BJ (cell line): ENCODE results near the gene SELENOP. TPM values are rescaled to one million over a fixed set of nuclear protein-coding genes. Genes with fewer than 3 reads are reported as not detected.
"Not testable (repeated sequence)": the region's sequence is repeated elsewhere in the genome, so short reads cannot be mapped to it uniquely, and the experiment has no call there.

Experiments used
- CTCF ChIA-PET: fragments of 350-600 bp; formaldehyde crosslinking; extraction: SDS; loops from one replicate; lab custom pipeline; 2021; ENCODE audit warnings: antibody characterized with exemption, inconsistent platforms; lab: Yijun Ruan, JAX
- POLR2A ChIA-PET: fragments of 300-600 bp; sonication (Branson Sonifier 250); formaldehyde crosslinking; extraction: SDS; loops from one replicate; lab custom pipeline; 2021; ENCODE audit warnings: antibody characterized with exemption; lab: Charles Lee
- DNase-seq: peaks from one replicate; pipeline ENCODE4 v3.0.0-alpha.2; 2011; ENCODE audit warnings: low read depth
- H3K27me3 ChIP-seq: 2 replicates; pipeline ENCODE4 v1.6.0; 2011; ENCODE audit warnings: low read length; ENCODE audit not compliant: control insufficient read depth, insufficient read depth
- H3K36me3 ChIP-seq: 2 replicates; pipeline ENCODE4 v1.5.1; 2011; ENCODE audit warnings: low read length; ENCODE audit not compliant: control insufficient read depth, insufficient read depth
- H3K4me3 ChIP-seq: 2 replicates; pipeline ENCODE4 v1.5.1; 2011; ENCODE audit warnings: low read depth, mild to moderate bottlenecking, control low read depth, low read length
- polyA plus RNA-seq: library from polyadenylated mRNA; depleted of rRNA; stranded (reverse); fragments of >200 nt; gene quantifications from 2 replicates; pipeline ENCODE4 v1.2.3, GENCODE V29; 2011
- TF ChIP-seq, protein P1 (sequence below): IDR thresholded peaks from 2 replicates; pipeline ENCODE4 v1.5.1; 2011; ENCODE audit warnings: low read depth, mild to moderate bottlenecking, control low read depth, inconsistent platforms, low read length, moderate library complexity; ENCODE audit not compliant: insufficient read depth

The SELENOP gene
- polyA plus RNA-seq, 1 experiment, result 4.4 TPM

DNA sequence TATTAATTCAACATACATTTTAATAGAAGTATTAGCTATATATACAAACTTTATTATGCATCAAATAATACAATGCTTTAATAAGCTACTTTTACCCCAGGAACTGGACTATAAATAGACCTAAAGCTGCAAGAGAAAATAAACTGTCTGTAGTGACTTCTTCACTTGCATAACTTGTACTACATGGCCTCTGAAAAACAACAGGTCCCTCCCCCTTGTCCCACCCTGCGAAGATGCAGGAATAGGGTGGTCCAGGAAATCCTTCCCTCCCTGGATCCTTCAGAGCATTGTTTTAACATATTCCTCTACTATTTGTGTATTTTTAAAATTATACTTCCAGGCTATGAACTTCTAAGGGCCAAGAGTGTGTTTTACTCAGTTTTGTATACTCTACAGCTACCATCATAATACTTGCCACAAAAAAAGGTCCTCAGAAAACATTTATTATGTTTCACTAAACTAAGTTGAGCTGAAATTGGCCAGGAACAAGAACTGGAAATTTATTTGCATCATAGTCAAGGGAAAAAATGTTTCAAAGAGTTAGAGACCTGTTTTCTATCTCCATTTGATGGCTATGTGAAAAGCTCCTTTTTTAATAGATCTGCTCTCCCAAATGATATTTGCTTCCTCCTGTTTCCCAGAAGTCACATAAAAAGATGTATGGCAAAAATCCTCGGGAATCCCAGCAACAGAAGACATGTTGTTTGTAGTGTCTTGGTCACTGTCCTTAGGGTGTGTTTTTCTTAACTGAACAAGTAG, 15.2 kb upstream of the SELENOP start:
- TF ChIP-seq, protein P1, sequence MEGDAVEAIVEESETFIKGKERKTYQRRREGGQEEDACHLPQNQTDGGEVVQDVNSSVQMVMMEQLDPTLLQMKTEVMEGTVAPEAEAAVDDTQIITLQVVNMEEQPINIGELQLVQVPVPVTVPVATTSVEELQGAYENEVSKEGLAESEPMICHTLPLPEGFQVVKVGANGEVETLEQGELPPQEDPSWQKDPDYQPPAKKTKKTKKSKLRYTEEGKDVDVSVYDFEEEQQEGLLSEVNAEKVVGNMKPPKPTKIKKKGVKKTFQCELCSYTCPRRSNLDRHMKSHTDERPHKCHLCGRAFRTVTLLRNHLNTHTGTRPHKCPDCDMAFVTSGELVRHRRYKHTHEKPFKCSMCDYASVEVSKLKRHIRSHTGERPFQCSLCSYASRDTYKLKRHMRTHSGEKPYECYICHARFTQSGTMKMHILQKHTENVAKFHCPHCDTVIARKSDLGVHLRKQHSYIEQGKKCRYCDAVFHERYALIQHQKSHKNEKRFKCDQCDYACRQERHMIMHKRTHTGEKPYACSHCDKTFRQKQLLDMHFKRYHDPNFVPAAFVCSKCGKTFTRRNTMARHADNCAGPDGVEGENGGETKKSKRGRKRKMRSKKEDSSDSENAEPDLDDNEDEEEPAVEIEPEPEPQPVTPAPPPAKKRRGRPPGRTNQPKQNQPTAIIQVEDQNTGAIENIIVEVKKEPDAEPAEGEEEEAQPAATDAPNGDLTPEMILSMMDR, result no peak
- no peaks in the 10 kb centered on the region for H3K36me3 ChIP-seq
- POLR2A ChIA-PET, result no interaction called here
- H3K4me3 ChIP-seq, result no peak overlapping the region
- DNase-seq, result no peak
- H3K27me3 ChIP-seq, result no peaks in the 10 kb centered on the region
- CTCF ChIA-PET, result interaction anchor here (1.0 to 1.6 kb wide), 2 partner anchors 16 to 62 kb away, joined by 3 to 4 read pairs; no protein-coding TSS in a partner anchor

DNA sequence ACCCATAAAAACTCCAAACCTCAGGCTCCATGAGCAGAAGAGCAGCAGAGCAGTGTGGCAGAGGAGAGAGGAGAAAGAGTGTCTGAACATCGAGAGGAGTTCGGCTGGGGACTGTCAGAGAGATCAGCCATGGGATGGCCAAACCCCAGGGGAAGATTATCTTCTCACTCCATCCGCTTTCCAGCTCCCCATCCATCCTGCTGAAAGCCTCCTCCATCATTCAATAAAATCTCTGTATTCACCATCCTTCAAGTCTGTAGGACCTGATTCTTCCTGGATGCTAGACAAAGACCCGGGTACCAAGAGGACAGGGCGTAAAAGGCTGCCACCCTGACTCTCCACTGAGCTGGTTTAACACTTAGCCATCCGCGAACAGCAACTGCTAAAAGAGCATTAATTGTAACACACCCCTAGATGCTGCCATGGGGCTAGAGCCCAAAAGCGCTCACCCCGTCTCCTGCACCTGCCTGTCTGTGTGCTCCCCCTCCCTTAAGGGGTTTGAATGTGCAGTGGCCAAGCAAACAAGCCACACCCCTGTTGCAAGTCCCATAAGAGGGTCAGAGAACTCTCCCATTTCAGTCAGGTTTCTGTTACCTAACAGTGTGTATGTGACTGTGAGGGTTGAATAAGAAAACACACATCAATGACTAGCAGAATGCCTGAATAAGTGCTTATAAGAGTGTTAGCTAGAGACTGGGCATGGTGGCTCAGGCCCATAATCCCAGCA, 13.9 kb upstream of the SELENOP start:
- DNase-seq, result no peak
- Histone ChIP-seq H3K4me3 (no peak overlapping the region), H3K36me3 (no peaks in the 10 kb centered on the region), H3K27me3 (no peaks in the 10 kb centered on the region)
- ChIA-PET CTCF (interaction anchor here (1.6 kb wide), 1 partner anchor 15 kb away, joined by 4 read pairs; no protein-coding TSS in a partner anchor), POLR2A (no interaction called here)
- TF ChIP-seq, protein P1, result no peak

DNA sequence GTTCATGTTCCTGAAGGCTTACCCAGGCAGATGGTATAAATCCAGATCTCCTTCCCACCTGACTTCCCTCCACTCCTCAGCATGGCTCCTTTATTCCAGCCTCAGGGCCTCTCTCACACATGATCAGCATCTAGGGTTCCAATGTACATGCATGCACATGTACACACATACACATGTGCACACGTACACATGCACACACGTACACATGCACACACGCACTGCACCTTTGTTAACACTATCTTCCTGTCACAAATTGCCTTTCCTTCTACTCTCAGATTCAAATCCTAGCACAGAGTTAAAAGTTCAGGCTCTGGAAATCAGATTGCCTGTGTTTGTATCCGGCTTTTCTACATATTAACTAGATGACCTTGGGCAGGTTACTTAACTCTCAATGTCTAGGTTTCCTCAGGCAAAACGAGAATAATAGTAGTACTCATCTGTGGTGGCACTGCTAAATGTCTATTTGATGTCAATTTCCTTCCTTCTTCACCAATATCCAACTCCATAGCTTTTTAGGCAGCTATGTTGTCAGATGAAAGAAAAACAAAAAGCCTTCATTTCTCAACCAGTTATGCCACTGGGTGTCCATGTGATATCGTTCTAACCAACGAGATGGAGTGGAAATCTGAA, 12.8 kb upstream of the SELENOP start:
- no peak for DNase-seq
- CTCF ChIA-PET, result no interaction called here
- TF ChIP-seq, protein P1, result no peak
- POLR2A ChIA-PET, result no interaction called here
- H3K36me3 ChIP-seq, result no peaks in the 10 kb centered on the region
- H3K4me3 ChIP-seq, result no peak overlapping the region
- no peaks in the 10 kb centered on the region for H3K27me3 ChIP-seq

DNA sequence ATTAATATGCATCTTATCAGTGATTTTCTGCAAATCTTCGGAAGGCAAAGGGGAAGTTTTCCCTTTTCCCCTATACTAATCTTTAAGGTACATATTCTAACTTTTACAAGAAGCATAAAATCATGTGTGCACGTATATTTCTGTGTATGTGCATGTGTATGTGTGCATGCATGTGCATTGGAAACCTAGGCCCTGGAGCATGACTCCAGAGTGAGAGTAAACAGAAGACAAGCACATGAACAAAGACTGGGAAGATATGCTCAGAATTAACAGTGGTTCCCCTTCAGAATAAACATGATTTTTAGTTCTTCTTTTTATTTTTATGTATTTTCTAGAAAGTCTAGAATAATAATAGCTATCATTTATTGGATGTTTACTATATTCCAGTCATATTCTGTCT, 10.9 kb upstream of the SELENOP start:
- H3K4me3 ChIP-seq, result no peak overlapping the region
- H3K27me3 ChIP-seq, result no peaks in the 10 kb centered on the region
- no peak for DNase-seq
- ChIA-PET POLR2A (interaction anchor here (0.6 kb wide), 1 partner anchor 18 kb away, joined by 3 read pairs; no protein-coding TSS in a partner anchor), CTCF (interaction anchor here (0.8 kb wide), 1 partner anchor 67 kb away, joined by 4 read pairs; no protein-coding TSS in a partner anchor)
- TF ChIP-seq, protein P1, result no peak
- no peaks in the 10 kb centered on the region for H3K36me3 ChIP-seq

DNA sequence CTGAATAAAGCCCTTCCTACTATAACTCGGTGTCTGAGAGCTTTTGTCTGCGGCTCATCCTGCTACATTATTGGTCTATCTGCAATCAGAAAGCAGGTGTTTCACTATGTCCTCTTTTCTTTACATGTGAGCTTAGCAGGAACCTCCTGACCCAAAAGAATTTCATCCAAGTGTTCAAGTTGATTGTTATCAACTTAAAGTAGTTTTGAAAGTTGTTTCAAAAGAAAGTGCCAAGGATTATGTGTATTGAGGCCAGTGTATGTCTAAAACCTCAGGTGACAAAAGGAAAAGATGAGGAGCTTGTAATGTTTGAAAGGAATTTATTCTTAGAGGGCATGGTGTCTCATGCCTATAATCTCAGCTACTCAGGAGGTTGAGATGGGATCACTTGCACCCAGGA, 8.1 kb upstream of the SELENOP start:
- TF ChIP-seq, protein P1, result no peak

DNA sequence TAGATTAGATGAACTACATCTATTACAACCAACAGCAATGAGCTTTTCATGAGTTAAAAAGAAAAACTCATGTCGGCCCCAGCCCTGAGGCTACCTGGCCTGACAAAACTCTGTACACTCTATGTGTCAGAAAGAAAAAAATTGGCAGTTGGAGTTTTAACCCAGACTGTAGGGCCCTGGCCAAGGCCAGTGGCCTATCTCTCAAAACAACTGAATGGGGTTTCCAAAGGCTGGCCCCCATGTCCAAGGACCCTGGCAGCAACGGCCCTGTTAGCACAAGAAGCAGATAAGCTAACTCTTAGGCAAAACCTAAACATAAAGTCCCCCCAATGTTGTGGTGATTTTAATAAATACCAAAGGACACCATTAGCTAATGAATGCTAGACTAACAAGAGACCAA, 4.9 kb upstream of the SELENOP start:
- POLR2A ChIA-PET, CTCF ChIA-PET: not testable (repeated sequence)

More for the DNA sequence above, 8.1 kb upstream of the SELENOP start:
- no peaks in the 10 kb centered on the region for H3K36me3 ChIP-seq
- no peak overlapping the region for H3K4me3 ChIP-seq
- ChIA-PET CTCF (interaction anchor here (1.1 to 2.4 kb wide), 2 partner anchors 17 to 25 kb away, joined by 3 to 7 read pairs; no protein-coding TSS in a partner anchor), POLR2A (no interaction called here)
- no peaks in the 10 kb centered on the region for H3K27me3 ChIP-seq
- no peak for DNase-seq

More for the DNA sequence above, 4.9 kb upstream of the SELENOP start:
- not testable (repeated sequence) for H3K27me3 ChIP-seq, H3K4me3 ChIP-seq, DNase-seq, H3K36me3 ChIP-seq
